ENCODE data around the gene MUSTN1. TPM values are rescaled to one million over a fixed set of nuclear protein-coding genes. Genes with fewer than 3 reads are reported as not detected.
A peak's percentile ranks its signal among the peaks of the same experiment; 100 is the strongest.

The MUSTN1 gene
- total and polyA plus RNA-seq, 2 of the 13 experiments (the other 11 are each of a cell fraction or from before 2014, with no cell fraction given), result 0.84 to 1.4 TPM

GRCh38 chr3:52811452-52812011 lies 23.3 kb downstream of the MUSTN1 start (continued):
- TF ChIP-seq ZNF205 (CRISPR knock-in tag; IDR thresholded peaks at IDR 0.05) (0 out of 2 replicates have a peak, but pooled peaks have one; percentile 78), HBP1 (CRISPR knock-in tag; IDR thresholded peaks at IDR 0.05; ENCODE audit: low read depth) (no peak), SP5 (CRISPR knock-in tag; IDR thresholded peaks at IDR 0.05; ENCODE audit: borderline replicate concordance, low read depth) (peak; percentile 29; the same call in 1 of the 2 replicates), REL (CRISPR knock-in tag; conservative IDR thresholded peaks at IDR 0.05) (no peak), ZNF569 (CRISPR knock-in tag; IDR thresholded peaks at IDR 0.05; ENCODE audit: borderline replicate concordance) (no peak), ZMYM2 (CRISPR knock-in tag; IDR thresholded peaks at IDR 0.05) (peak; percentile 60; the same call in 1 of the 2 replicates), FOXP4 (CRISPR knock-in tag; IDR thresholded peaks at IDR 0.05) (0 out of 2 replicates have a peak, but pooled peaks have one; percentile 17), PAXIP1 (CRISPR knock-in tag; conservative IDR thresholded peaks at IDR 0.05) (peak; percentile 60), ZNF263 (CRISPR knock-in tag; IDR thresholded peaks at IDR 0.05) (peak; percentile 87), GATAD2A (CRISPR knock-in tag; IDR thresholded peaks at IDR 0.05) (peak; percentile 33; the same call in 1 of the 2 replicates), ZNF281 (CRISPR knock-in tag; IDR thresholded peaks at IDR 0.05; ENCODE audit: borderline replicate concordance) (no peak), U2AF1 (optimal IDR thresholded peaks at IDR 0.05; ENCODE audit: low read depth, low read length) (no peak), CENPT (CRISPR knock-in tag; IDR thresholded peaks at IDR 0.05; ENCODE audit: low read depth) (no peak), KLF12 (CRISPR knock-in tag; IDR thresholded peaks at IDR 0.05; ENCODE audit: borderline replicate concordance) (no peak), ZBTB7B (CRISPR knock-in tag; IDR thresholded peaks at IDR 0.05) (peak; percentile 38; the same call in 1 of the 2 replicates), NRL (CRISPR knock-in tag; IDR thresholded peaks at IDR 0.05; ENCODE audit: borderline replicate concordance) (no peak), GZF1 (CRISPR knock-in tag; IDR thresholded peaks at IDR 0.05) (no peak), ZNF232 (CRISPR knock-in tag; IDR thresholded peaks at IDR 0.05; ENCODE audit: borderline replicate concordance) (no peak)
